Activated CD8-positive, alpha-beta memory T cell treated with anti-CD3 and anti-CD28 coated beads, Interleukin-2, amount 50 U/mL, for 48 hours (primary cell): ENCODE measurements around the gene FGD2.
"Not testable (repeated sequence)": the region's sequence is repeated elsewhere in the genome, so short reads cannot be mapped to it uniquely, and the experiment has no call there.

Source experiments
- DNase-seq: peaks from one replicate; pipeline ENCODE4 v3.0.0-alpha.2; 2020

The FGD2 gene

DNA sequence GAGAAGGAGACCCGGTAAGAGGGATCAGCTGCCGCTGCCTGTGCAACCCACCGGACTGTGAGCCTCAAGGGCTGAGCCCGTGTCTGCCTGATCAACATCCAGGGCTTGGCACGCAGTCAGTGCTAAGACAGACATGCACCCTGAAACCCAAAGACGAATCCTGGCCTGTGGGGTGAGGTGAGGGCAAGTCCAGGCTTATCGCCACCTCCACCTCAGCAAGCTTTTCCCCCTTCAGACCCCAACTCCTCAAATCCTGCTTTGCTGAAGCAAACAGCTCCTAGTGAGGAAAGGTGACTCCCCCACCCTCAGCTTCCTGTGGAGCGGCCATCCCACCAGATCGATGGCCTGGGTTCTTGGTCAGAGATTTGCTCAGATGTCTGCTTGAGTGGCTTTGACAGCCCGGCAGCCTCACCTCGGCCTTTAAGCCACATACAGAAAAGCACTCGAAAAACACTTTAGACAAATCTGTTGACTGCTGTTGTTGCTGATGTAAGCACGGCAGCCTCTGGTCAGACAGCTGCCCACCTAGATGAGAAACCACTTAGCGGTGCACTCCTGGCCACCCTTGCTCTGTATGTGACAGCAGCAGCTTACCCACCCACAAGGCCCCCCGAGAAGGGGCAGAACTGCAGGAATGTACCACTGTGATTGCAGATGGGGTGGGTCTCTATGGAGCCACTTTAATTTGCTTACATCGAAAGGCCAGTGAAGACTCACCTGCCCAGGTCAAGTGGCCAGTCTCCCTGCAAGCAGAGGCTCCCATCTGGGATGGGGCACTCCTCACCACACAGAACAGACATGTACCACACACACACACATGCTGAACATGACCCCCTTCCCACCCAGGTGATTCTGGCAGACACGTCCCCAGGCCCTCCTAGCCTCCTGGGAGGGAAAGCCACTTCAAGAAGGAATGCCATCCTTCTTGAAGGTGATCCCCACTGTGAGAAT, 34.3 kb upstream of the FGD2 start:
- no peak for DNase-seq

- no peak for DNase-seq
These were observed 33.4 kb upstream of the FGD2 start for GRCh38 chr6:36971921-36972673.

DNA sequence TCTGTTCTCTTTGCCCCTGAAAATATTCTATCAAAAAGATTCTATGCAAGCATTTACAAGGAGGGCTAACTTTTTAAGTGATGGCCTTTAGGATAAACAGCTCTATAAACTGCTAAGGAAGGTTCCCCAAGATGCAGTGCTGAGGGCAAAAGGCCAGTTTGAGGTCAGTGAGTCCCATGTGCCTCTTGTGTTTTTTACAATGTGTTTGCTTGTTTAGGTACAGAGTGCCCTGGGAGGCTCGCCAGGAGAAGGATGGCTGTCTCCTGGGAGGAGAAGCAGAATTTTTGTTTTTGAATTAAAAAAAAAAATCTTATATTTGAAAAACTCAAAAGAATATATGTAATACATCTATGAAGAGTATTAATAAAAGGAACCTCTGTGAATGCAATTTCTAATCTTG, 32.3 kb upstream of the FGD2 start:
- no peak for DNase-seq

- no peak for DNase-seq
These were observed 31.8 kb upstream of the FGD2 start for GRCh38 chr6:36973647-36974046.

GRCh38 chr6:36975231-36976006, 30.0 kb upstream of the FGD2 start:
- DNase-seq = no peak

- no peak for DNase-seq
These were observed 29.5 kb upstream of the FGD2 start for GRCh38 chr6:36976007-36976264.

GRCh38 chr6:36976509-36976908, 28.9 kb upstream of the FGD2 start:
- no peak for DNase-seq

GRCh38 chr6:36976931-36977330, 28.5 kb upstream of the FGD2 start:
- no peak for DNase-seq

GRCh38 chr6:36977470-36977941, 27.9 kb upstream of the FGD2 start:
- no peak for DNase-seq

- no peak for DNase-seq
These were observed 26.8 kb upstream of the FGD2 start for GRCh38 chr6:36978421-36979346.

GRCh38 chr6:36979347-36979742, 26.1 kb upstream of the FGD2 start:
- DNase-seq = no peak

DNA sequence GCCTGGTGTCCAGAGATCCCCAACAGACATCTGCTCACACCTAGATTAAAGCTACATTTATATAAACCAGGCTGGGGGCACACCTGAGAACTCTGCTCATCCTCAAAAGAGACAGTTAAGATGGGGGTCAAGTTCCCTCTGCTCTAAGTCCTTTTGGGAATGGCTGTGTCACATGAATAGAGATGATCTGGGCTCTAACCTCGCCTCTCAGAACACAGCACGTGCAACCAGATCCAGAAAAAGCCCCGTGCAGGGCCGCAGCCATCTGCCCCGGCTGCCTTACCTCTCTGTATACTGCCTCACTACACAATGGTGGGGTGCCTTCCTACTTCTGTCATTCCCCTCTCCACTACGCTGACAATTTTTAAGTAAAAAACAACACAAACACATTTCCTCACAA, 25.3 kb upstream of the FGD2 start:
- no peak for DNase-seq

GRCh38 chr6:36980876-36981619, 24.4 kb upstream of the FGD2 start:
- DNase-seq = no peak

GRCh38 chr6:36983538-36983937, 21.9 kb upstream of the FGD2 start:
- DNase-seq = no peak

GRCh38 chr6:36984581-36985416, 20.7 kb upstream of the FGD2 start:
- peak; percentile 79 for DNase-seq

DNA sequence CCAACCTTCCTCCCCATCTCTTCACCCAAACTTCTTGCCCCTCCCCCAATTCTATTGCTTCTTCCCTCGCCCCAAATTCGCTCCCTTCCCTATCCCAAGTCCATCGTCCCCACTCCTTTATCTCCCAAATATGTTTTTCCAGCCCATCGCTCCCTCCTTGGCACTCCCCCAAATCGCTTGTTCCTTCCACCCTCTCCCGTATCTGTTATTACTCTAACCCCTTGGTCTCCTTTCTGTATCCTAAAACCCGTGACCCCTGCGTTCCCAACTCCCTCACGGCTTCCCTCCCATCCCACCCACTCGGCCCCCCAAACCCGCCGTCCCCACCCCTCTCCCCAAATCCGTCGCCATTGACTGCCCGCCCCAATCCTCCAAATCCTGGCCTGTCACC, 20.0 kb upstream of the FGD2 start:
- DNase-seq = no peak

DNA sequence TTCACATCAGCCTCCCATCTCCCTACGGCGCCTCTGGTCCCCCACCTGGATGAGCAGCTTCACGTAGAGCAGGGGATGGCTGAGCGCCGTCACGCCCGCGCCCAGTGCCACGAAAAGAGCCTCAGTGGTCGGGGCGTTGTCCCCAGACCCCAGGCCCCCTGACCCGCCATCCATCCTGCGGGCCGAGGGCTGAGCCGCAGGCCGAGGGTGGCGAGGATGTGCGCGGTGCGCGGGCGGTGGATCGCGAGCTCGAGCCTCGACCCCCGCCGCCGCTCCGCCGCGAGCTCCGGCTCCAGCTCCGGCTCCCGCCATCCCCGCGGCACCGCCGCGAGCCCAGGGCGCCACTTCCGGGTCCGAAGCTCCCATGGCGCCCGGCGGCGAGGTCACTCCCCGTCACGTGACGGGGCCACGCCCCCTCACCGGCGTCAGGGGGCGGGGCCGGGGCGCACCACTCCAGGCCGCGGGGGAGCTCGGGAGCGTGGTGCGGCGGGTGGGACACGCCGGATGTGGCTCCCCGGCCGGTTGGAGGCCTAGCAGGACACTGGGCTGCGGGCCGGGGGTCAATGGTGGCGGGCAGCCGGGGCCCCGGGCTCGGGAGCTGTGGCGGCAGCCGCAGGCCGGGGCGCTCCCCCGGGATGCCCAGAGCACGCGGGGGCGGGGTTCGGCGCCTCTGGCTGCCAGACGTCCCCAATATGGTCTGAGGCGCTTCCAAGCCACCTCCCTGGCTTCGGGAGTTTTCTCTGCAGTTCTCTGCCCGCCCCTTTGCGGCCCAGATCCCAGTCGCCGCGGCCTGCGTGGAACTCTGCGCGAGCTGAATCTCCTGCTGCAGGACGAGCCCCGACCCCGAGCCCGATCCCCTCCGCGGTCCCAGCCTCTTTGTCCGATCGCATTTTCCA, 19.4 kb upstream of the FGD2 start, which contains the start of gene MTCH1:
Gene MTCH1 (minus strand): TSS at position 389 of the 896 bp plus-strand sequence. CDS start 23 bp downstream, at position 366.
- peak; percentile 96 for DNase-seq

GRCh38 chr6:36986704-36987047, 18.8 kb upstream of the FGD2 start:
- no peak for DNase-seq

DNA sequence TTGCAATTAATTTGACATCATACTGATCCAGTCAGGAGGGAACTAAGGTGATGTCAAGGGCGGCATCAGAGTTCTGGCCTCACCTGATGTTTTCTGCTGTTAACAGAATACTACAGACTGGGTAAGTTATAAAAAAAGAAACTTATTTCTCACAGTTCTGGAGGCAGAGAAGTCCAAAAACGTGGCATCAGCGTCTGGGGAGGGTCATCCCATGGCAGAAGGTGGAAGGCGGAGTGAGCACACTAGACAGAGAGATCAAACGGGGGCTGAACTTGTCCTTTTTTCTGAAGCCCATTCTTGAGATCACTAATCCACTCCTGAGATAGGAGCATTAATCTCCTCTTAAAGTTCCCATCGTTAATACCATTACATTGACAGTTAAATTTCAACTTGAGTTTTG, 16.2 kb upstream of the FGD2 start:
- no peak for DNase-seq

GRCh38 chr6:36990401-36990800, 15.1 kb upstream of the FGD2 start:
- not testable (repeated sequence) for DNase-seq
